ENCODE measurements around the gene USP54. TPM values are rescaled to one million over a fixed set of nuclear protein-coding genes. Genes with fewer than 3 reads are reported as not detected.

USP54 gene
- total RNA-seq, 2 donors from 2014 or later: 70.8 to 151 TPM

GRCh38 chr10:73448384-73448783 is 142.8 kb downstream of the USP54 start:
- no peaks in the 10 kb centered on the region for H3K4me1 ChIP-seq
- H3K9me3 ChIP-seq: no peaks in the 10 kb centered on the region
- no peak overlapping the region for H3K27ac ChIP-seq
- intact Hi-C loops (cut with DNase I): no loop called here
- peaks cover 6% of the 10 kb centered on the region for H3K36me3 ChIP-seq
- no peaks in the 10 kb centered on the region for H3K27me3 ChIP-seq
- H3K4me3 ChIP-seq: no peak overlapping the region
- DNase-seq: no peak
- TF ChIP-seq CTCF (IDR thresholded peaks at IDR 0.05): no peak
- no peak overlapping the region for H3K9ac ChIP-seq (ENCODE audit: low read depth in 2 of 2, low read length in 2 of 2)

Other genes starting within 250 kb of the USP54 start
- gene CFAP70, start 232.5 kb downstream of the USP54 start, total RNA-seq: under 1 TPM; 0.64 to 0.72 TPM
- 100 to 1,000 TPM; 120 to 133 TPM for gene ANXA7, start 177.3 kb downstream of the USP54 start, total RNA-seq
- gene MSS51, start 157.8 kb downstream of the USP54 start, total RNA-seq: 1 to 10 TPM; 1.4 TPM
- 10 to 100 TPM; 26.5 to 34.2 TPM for gene PPP3CB, start 95.3 kb downstream of the USP54 start, total RNA-seq
- not detected for gene MYOZ1, start 50.1 kb upstream of the USP54 start, total RNA-seq
- gene SYNPO2L, start 64.7 kb upstream of the USP54 start, total RNA-seq: under 1 TPM in 1 of 2 donors, not detected in 1; 0.05 TPM
- 1 to 10 TPM; 4.8 to 8.2 TPM for gene AGAP5, start 106.8 kb upstream of the USP54 start, total RNA-seq
- gene SEC24C, start 153.0 kb upstream of the USP54 start, total RNA-seq: 10 to 100 TPM; 66.0 to 94.8 TPM
- 10 to 100 TPM; 33.7 to 48.5 TPM for gene CHCHD1, start 190.7 kb upstream of the USP54 start, total RNA-seq
- 10 to 100 TPM; 74.7 to 77.1 TPM for gene ZSWIM8, start 194.3 kb upstream of the USP54 start, total RNA-seq
- gene NDST2, start 220.3 kb upstream of the USP54 start, total RNA-seq: 10 to 100 TPM; 20.9 to 25.2 TPM

Data from colonic mucosa (tissue), 4 donors.